ENCODE results near the gene TEKTIP1. TPM values are rescaled to one million over a fixed set of nuclear protein-coding genes. Genes with fewer than 3 reads are reported as not detected.

The TEKTIP1 gene
- total RNA-seq, 1 experiment from 2014 or later, result 2.7 TPM

GRCh38 chr19:3585301-3586126, 46.5 kb downstream of the TEKTIP1 start, which contains the start of gene GIPC3:
Gene GIPC3 (plus strand): TSS chr19:3585478. CDS start chr19:3585598, 120 bp downstream.
- H3K27me3 Mint-ChIP-seq (ENCODE audit: unreplicated experiment), result no peaks in the 10 kb centered on the region
- H3K4me1 Mint-ChIP-seq (ENCODE audit: low read depth, unreplicated experiment), result no peaks in the 10 kb centered on the region
- DNase-seq, result no peak
- TF ChIP-seq, protein P1, sequence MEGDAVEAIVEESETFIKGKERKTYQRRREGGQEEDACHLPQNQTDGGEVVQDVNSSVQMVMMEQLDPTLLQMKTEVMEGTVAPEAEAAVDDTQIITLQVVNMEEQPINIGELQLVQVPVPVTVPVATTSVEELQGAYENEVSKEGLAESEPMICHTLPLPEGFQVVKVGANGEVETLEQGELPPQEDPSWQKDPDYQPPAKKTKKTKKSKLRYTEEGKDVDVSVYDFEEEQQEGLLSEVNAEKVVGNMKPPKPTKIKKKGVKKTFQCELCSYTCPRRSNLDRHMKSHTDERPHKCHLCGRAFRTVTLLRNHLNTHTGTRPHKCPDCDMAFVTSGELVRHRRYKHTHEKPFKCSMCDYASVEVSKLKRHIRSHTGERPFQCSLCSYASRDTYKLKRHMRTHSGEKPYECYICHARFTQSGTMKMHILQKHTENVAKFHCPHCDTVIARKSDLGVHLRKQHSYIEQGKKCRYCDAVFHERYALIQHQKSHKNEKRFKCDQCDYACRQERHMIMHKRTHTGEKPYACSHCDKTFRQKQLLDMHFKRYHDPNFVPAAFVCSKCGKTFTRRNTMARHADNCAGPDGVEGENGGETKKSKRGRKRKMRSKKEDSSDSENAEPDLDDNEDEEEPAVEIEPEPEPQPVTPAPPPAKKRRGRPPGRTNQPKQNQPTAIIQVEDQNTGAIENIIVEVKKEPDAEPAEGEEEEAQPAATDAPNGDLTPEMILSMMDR (IDR thresholded peaks at IDR 0.05; ENCODE audit: unreplicated experiment), result no peak
- BruUV-seq (replicated peaks), result no TSS peak
- H3K4me3 Mint-ChIP-seq (ENCODE audit: low read depth, unreplicated experiment), result no peak within 1 kb of the TSS
- H3K27ac Mint-ChIP-seq (ENCODE audit: unreplicated experiment), result no peak within 1 kb of the TSS
- H3K9me3 Mint-ChIP-seq (ENCODE audit: low read depth, unreplicated experiment), result no peaks in the 10 kb centered on the region
- CTCF ChIA-PET, result interaction anchor here (0.6 kb wide), 1 partner anchor 100 kb away, joined by 3 read pairs; no protein-coding TSS in a partner anchor
- H3K36me3 Mint-ChIP-seq (ENCODE audit: insufficient read depth, unreplicated experiment), result no peaks in the 10 kb centered on the region
- intact Hi-C loops (cut with micrococcal nuclease; ENCODE audit: unreplicated experiment), result no loop called here

DNA sequence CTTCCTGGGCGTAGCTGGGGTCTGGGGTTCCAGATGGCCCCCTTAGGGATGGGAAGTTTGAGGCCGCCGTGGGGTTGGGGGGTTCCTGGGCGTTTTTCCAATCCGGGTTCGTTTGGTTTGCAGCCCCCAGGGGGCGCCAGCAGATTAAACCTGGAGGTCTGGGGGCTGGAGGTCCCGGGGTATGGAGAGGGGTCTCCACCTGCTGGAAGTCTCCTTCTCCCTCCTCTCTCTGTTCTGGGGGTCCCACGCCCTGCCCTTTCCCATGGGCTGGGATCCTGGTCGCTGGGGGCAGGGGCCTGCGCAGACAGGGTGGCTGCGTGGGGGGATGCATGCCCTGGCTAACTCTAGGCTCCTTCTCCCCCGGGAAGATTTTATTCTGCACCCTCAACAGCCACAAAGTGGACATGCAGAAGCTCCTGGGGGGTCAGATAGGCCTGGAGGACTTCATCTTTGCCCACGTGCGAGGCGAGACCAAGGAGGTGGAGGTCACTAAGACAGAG, 47.2 kb downstream of the TEKTIP1 start:
- DNase-seq, result no peak
- intact Hi-C loops (cut with micrococcal nuclease; ENCODE audit: unreplicated experiment), result no loop called here
- no peaks in the 10 kb centered on the region for H3K27me3 Mint-ChIP-seq (ENCODE audit: unreplicated experiment)
- H3K36me3 Mint-ChIP-seq (ENCODE audit: insufficient read depth, unreplicated experiment), result no peaks in the 10 kb centered on the region
- CTCF ChIA-PET, result no interaction called here
- H3K4me3 Mint-ChIP-seq (ENCODE audit: low read depth, unreplicated experiment), result no peak overlapping the region
- H3K9me3 Mint-ChIP-seq (ENCODE audit: low read depth, unreplicated experiment), result no peaks in the 10 kb centered on the region
- TF ChIP-seq, protein P1 (IDR thresholded peaks at IDR 0.05; ENCODE audit: unreplicated experiment), result no peak
- no peaks in the 10 kb centered on the region for H3K4me1 Mint-ChIP-seq (ENCODE audit: low read depth, unreplicated experiment)
- BruUV-seq (replicated peaks), result no TSS peak
- no peak overlapping the region for H3K27ac Mint-ChIP-seq (ENCODE audit: unreplicated experiment)

- TF ChIP-seq, protein P1 (IDR thresholded peaks at IDR 0.05; ENCODE audit: unreplicated experiment), result no peak
- no TSS peak for BruUV-seq (replicated peaks)
- no peak for DNase-seq
- Mint-ChIP-seq H3K4me1 (ENCODE audit: low read depth, unreplicated experiment) (no peaks in the 10 kb centered on the region), H3K36me3 (ENCODE audit: insufficient read depth, unreplicated experiment) (no peaks in the 10 kb centered on the region), H3K27ac (ENCODE audit: unreplicated experiment) (no peak overlapping the region), H3K4me3 (ENCODE audit: low read depth, unreplicated experiment) (no peak overlapping the region), H3K9me3 (ENCODE audit: low read depth, unreplicated experiment) (no peaks in the 10 kb centered on the region), H3K27me3 (ENCODE audit: unreplicated experiment) (no peaks in the 10 kb centered on the region)
- intact Hi-C loops (cut with micrococcal nuclease; ENCODE audit: unreplicated experiment), result no loop called here
- CTCF ChIA-PET, result no interaction called here
Observed at GRCh38 chr19:3586707-3587346, 47.9 kb downstream of the TEKTIP1 start.

DNA sequence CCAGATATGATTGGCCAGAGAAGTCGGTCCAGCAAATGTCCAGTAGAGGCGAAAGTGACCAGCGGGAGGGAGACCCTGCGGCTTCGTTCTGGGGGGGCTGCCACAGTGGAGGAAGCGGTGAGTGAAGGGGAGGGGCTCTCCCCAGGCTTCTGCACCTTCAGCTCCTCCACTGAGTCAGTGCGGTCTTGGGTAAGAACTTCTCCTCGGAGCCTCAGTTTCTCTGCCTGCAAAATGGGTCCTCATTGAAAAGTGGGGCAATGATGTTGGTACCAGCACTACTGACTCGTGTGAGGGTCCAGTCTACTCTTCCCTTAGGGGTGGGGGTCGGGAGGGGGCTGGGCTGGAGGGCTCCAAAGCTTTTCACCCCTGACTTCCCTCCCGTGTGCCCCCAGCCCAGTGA, 50.5 kb downstream of the TEKTIP1 start:
- intact Hi-C loops (cut with micrococcal nuclease; ENCODE audit: unreplicated experiment), result no loop called here
- H3K27me3 Mint-ChIP-seq (ENCODE audit: unreplicated experiment), result peaks cover 18% of the 10 kb centered on the region
- no peak overlapping the region for H3K27ac Mint-ChIP-seq (ENCODE audit: unreplicated experiment)
- H3K4me3 Mint-ChIP-seq (ENCODE audit: low read depth, unreplicated experiment), result no peak overlapping the region
- CTCF ChIA-PET, result no interaction called here
- no peaks in the 10 kb centered on the region for H3K4me1 Mint-ChIP-seq (ENCODE audit: low read depth, unreplicated experiment)
- no TSS peak for BruUV-seq (replicated peaks)
- no peaks in the 10 kb centered on the region for H3K36me3 Mint-ChIP-seq (ENCODE audit: insufficient read depth, unreplicated experiment)
- TF ChIP-seq, protein P1 (IDR thresholded peaks at IDR 0.05; ENCODE audit: unreplicated experiment), result no peak
- H3K9me3 Mint-ChIP-seq (ENCODE audit: low read depth, unreplicated experiment), result no peaks in the 10 kb centered on the region
- no peak for DNase-seq

All from Calu3 (cell line).